ENCODE data around the gene CBLB. TPM values are rescaled to one million over a fixed set of nuclear protein-coding genes. Genes with fewer than 3 reads are reported as not detected.

The CBLB gene
- total and polyA plus RNA-seq, 12 donors: 20.4 to 58.9 (median 33.5) TPM

- WGBS, 4 donors: 94 to 97% (median 95%) methylated on average over 3 of the region's 3 CpGs
- H3K36me3 ChIP-seq (replicated peaks in 1 of 2): no peaks in the 10 kb centered on the region
- no peak for DNase-seq
- intact Hi-C loops (cut with DNase I): no loop called here
- no peak overlapping the region for H3K27ac ChIP-seq
- peaks cover 3 to 46% of the 10 kb centered on the region in 2 donors for H3K4me1 ChIP-seq (replicated peaks in 1 of 2)
- TF ChIP-seq CTCF (IDR thresholded peaks at IDR 0.05): no peak
- no peak for TF ChIP-seq POLR2A (IDR thresholded peaks at IDR 0.05)
- H3K4me3 ChIP-seq: no peak overlapping the region
- no peaks in the 10 kb centered on the region for H3K27me3 ChIP-seq
- H3K9me3 ChIP-seq (replicated peaks in 1 of 3): no peaks in the 10 kb centered on the region
These were observed 61.1 kb downstream of the CBLB start for GRCh38 chr3:105807701-105808100.

GRCh38 chr3:105807146-105807545 lies 61.7 kb downstream of the CBLB start:
- Histone ChIP-seq H3K4me3 (no peak overlapping the region), H3K4me1 (replicated peaks in 1 of 2) (peaks cover 3 to 44% of the 10 kb centered on the region in 2 donors), H3K36me3 (replicated peaks in 1 of 2) (no peaks in the 10 kb centered on the region), H3K27ac (no peak overlapping the region), H3K9me3 (replicated peaks in 1 of 3) (no peaks in the 10 kb centered on the region), H3K27me3 (no peaks in the 10 kb centered on the region)
- DNase-seq: no peak
- intact Hi-C loops (cut with DNase I): no loop called here
- TF ChIP-seq CTCF (IDR thresholded peaks at IDR 0.05): no peak
- 88 to 95% (median 91%) methylated on average over 4 of the region's 4 CpGs for WGBS, 4 donors

- TF ChIP-seq POLR2A (IDR thresholded peaks at IDR 0.05) (no peak), CTCF (IDR thresholded peaks at IDR 0.05) (no peak)
- DNase-seq: peak in 3 of 7 donors; percentile 37 to 60 (median 57)
- Histone ChIP-seq H3K4me3 (no peak overlapping the region), H3K27ac (no peak overlapping the region), H3K4me1 (replicated peaks in 1 of 2) (peaks cover 9 to 52% of the 10 kb centered on the region in 2 donors), H3K9me3 (replicated peaks in 1 of 3) (no peaks in the 10 kb centered on the region), H3K36me3 (replicated peaks in 1 of 2) (no peaks in the 10 kb centered on the region), H3K27me3 (no peaks in the 10 kb centered on the region)
- intact Hi-C loops (cut with DNase I): no loop called here
These were observed 62.5 kb downstream of the CBLB start for GRCh38 chr3:105806359-105806758.

GRCh38 chr3:105805404-105805803 lies 63.4 kb downstream of the CBLB start:
- 82 to 84% (median 84%) methylated on average over 7 of the region's 7 CpGs for WGBS, 4 donors
- H3K9me3 ChIP-seq (replicated peaks in 1 of 3): no peaks in the 10 kb centered on the region
- peaks cover 9 to 52% of the 10 kb centered on the region in 2 donors for H3K4me1 ChIP-seq (replicated peaks in 1 of 2)
- H3K4me3 ChIP-seq: no peak overlapping the region
- H3K27me3 ChIP-seq: no peaks in the 10 kb centered on the region
- H3K36me3 ChIP-seq (replicated peaks in 1 of 2): no peaks in the 10 kb centered on the region
- intact Hi-C loops (cut with DNase I): no loop called here
- TF ChIP-seq POLR2A (IDR thresholded peaks at IDR 0.05): no peak
- TF ChIP-seq CTCF (IDR thresholded peaks at IDR 0.05): no peak
- no peak overlapping the region for H3K27ac ChIP-seq
- no peak for DNase-seq

Data from adrenal gland (tissue), 12 donors.